Activated CD8-positive, alpha-beta T cell treated with anti-CD3 and anti-CD28 coated beads for 36 hours (primary cell): ENCODE data around the gene B3GNT3. TPM values are rescaled to one million over a fixed set of nuclear protein-coding genes. Genes with fewer than 3 reads are reported as not detected.

Experiments used
- ATAC-seq: fragments of 200-7000 bp; cut with Tn5 transposase; one replicate; pipeline ENCODE4 v1.10.0; 2021; ENCODE audit warnings: mild to moderate bottlenecking, moderate library complexity
- CTCF ChIA-PET: fragments of 350-600 bp; sonication (Branson Sonifier 250); formaldehyde crosslinking; loops from one replicate; lab custom pipeline; 2021; ENCODE audit warnings: antibody characterized with exemption; lab: Charles Lee
- POLR2A ChIA-PET: fragments of 350-600 bp; sonication (Branson Sonifier 250); formaldehyde crosslinking; loops from one replicate; lab custom pipeline; 2021; ENCODE audit warnings: antibody characterized with exemption; lab: Charles Lee
- DNase-seq: peaks from one replicate; pipeline ENCODE4 v3.0.0-alpha.2; 2020
- H3K27ac Mint-ChIP-seq: one replicate; pipeline ENCODE4 v1.8.0; 2021; ENCODE audit warnings: mild to moderate bottlenecking, mixed read lengths
- H3K27me3 Mint-ChIP-seq: one replicate; pipeline ENCODE4 v1.8.0; 2021; ENCODE audit warnings: mixed read lengths
- H3K36me3 Mint-ChIP-seq: one replicate; pipeline ENCODE4 v1.8.0; 2021; ENCODE audit warnings: low read depth, mixed read lengths
- H3K4me1 Mint-ChIP-seq: one replicate; pipeline ENCODE4 v1.8.0; 2021; ENCODE audit warnings: low read depth, mixed read lengths
- H3K4me3 Mint-ChIP-seq: one replicate; pipeline ENCODE4 v1.8.0; 2021; ENCODE audit warnings: mild to moderate bottlenecking, moderate library complexity, mixed read lengths
- H3K9me3 Mint-ChIP-seq: one replicate; pipeline ENCODE4 v1.8.0; 2021; ENCODE audit warnings: mixed read lengths
- intact Hi-C: fragments of 100-400 bp; cut with micrococcal nuclease; formaldehyde crosslinking; loops from one replicate; pipeline ENCODE4 v1.10.0; 2022
- total RNA-seq, 2 experiments: library from RNA; stranded (reverse); gene quantifications; one replicate each; pipeline ENCODE4 v1.2.3, GENCODE V29; 2021
- TF ChIP-seq, protein P1 (sequence below): fragments of 200-600 bp; IDR thresholded peaks from one replicate; pipeline ENCODE4 v1.8.0; 2022; ENCODE audit warnings: antibody characterized with exemption, mild to moderate bottlenecking

Gene B3GNT3
- total RNA-seq, 2 experiments from 2014 or later, result 0.20 TPM; not detected in 1

DNA sequence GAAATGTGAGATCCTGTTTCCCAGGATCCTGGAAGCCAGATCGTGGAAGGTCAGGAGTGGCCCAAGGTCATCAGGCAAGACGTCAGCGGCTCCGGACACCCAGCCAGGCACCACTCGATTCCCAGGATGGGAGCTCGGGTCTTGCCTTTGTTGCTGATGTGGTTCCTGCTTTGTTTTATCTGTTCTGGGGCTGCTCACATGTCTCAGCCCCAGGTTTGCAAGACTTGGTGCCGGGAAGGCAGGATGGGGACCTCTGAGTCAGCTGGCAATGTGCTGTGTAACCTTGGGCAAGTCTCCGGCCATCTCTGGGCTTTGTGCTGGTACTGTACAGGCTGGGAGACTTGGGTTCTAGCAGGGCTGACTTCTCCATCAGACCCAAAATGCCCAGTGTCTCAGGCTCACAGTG lies 45.0 kb upstream of the B3GNT3 start:
- Mint-ChIP-seq H3K27me3 (no peaks in the 10 kb centered on the region), H3K27ac (peak overlapping the region; percentile 92), H3K4me3 (peak overlapping the region; percentile 80), H3K9me3 (no peaks in the 10 kb centered on the region), H3K4me1 (peaks cover 46% of the 10 kb centered on the region), H3K36me3 (peaks cover 15% of the 10 kb centered on the region)
- ChIA-PET POLR2A (interaction anchor here (1.4 to 6.0 kb wide), 4 partner anchors 12 to 110 kb away, joined by 7 to 32 read pairs (median 12); partner anchors contain the start of genes JAK3 and RPL18A), CTCF (no interaction called here)
- intact Hi-C loops, result no loop called here
- TF ChIP-seq, protein P1, sequence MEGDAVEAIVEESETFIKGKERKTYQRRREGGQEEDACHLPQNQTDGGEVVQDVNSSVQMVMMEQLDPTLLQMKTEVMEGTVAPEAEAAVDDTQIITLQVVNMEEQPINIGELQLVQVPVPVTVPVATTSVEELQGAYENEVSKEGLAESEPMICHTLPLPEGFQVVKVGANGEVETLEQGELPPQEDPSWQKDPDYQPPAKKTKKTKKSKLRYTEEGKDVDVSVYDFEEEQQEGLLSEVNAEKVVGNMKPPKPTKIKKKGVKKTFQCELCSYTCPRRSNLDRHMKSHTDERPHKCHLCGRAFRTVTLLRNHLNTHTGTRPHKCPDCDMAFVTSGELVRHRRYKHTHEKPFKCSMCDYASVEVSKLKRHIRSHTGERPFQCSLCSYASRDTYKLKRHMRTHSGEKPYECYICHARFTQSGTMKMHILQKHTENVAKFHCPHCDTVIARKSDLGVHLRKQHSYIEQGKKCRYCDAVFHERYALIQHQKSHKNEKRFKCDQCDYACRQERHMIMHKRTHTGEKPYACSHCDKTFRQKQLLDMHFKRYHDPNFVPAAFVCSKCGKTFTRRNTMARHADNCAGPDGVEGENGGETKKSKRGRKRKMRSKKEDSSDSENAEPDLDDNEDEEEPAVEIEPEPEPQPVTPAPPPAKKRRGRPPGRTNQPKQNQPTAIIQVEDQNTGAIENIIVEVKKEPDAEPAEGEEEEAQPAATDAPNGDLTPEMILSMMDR, result no peak
- DNase-seq, result peak; percentile 64
- no peak for ATAC-seq

DNA sequence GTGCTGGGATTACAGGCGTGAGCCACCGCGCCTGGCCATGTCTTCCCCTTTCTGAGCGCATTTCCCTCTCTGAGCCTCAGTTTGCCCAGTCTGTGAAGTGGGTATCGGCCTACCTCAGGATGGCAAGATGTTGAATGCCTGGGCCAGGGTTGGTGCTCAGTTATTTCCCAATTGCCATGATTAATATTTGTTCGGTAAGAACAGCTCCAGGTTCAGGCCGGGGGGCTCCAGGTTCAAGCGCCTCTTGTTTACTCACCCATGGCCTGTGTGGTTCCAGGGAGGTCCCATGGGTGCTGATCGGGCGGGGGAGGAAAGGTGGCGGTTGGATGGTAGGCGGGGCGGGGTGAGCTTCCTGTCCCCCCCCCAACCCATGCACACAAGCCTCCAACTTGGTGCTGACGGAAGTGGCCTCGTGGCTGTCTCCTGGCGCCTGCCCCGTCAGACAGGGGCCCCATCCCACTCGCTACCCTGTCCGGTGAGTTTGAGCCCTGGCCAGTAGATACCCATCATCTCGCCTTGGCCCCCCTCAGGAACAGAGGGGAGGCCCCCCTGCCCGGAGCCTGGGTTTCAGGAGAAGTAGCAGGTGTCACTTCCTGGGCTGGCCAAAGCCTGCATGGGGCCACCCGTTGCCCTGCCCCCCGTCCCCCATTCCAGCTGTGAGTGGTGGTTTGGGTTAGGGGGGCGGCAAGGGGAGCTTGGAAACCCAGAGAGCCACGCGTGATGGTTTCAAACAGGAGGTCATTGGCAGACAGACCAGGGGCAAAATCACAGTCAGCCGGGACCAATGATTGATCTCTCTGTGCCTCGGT lies 43.6 kb upstream of the B3GNT3 start, which contains the start of gene FCHO1:
TSS of gene FCHO1 (plus strand) at position 375 of the 809 bp plus-strand sequence. CDS start 3,688 bp downstream, outside the sequence.
- no peaks in the 10 kb centered on the region for H3K9me3 Mint-ChIP-seq
- H3K4me1 Mint-ChIP-seq, result peaks cover 58% of the 10 kb centered on the region
- ChIA-PET CTCF (interaction anchor here (1.0 to 3.2 kb wide), 4 partner anchors 9 to 256 kb away, joined by 3 to 10 read pairs (median 4); no protein-coding TSS in a partner anchor), POLR2A (interaction anchor here (0.6 to 6.0 kb wide), 18 partner anchors 9 to 878 kb away, joined by 3 to 32 read pairs (median 4); partner anchors contain the start of genes CCDC124, JAK3, MAP1S and PGLS)
- peaks cover 20% of the 10 kb centered on the region for H3K36me3 Mint-ChIP-seq
- H3K4me3 Mint-ChIP-seq, result peak within 1 kb of the TSS; percentile 80
- H3K27me3 Mint-ChIP-seq, result no peaks in the 10 kb centered on the region
- intact Hi-C loops, result no loop called here
- TF ChIP-seq, protein P1, result no peak
- DNase-seq (peak; percentile 95), ATAC-seq (peak; percentile 68)
- H3K27ac Mint-ChIP-seq, result peak within 1 kb of the TSS; percentile 92

DNA sequence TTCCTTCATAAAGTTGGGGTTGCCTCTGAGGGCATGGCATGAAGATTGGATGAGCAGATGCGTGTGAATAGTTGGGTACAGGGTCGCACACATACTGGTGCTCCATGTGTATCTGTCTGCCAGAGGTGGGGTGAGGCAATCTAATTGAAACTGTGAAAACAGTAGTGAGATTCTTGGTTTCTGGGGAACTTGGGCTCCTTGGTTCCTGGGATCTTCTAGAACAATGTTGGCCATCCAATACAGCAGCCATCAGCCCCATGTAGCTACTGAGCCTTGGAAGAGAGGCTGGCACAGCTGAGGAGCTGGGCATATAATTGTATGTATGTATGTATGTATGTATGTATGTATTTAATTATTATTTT lies 43.0 kb upstream of the B3GNT3 start:
- ChIA-PET POLR2A (interaction anchor here (0.8 to 6.0 kb wide), 8 partner anchors 14 to 195 kb away, joined by 3 to 32 read pairs (median 4); partner anchors contain the start of genes JAK3, RPL18A and SLC5A5), CTCF (interaction anchor here (1.0 to 3.2 kb wide), 5 partner anchors 9 to 255 kb away, joined by 3 to 10 read pairs (median 4); no protein-coding TSS in a partner anchor)
- H3K36me3 Mint-ChIP-seq, result peaks cover 25% of the 10 kb centered on the region
- intact Hi-C loops, result no loop called here
- H3K4me1 Mint-ChIP-seq, result peaks cover 58% of the 10 kb centered on the region
- DNase-seq, result no peak
- TF ChIP-seq, protein P1, result no peak
- peak overlapping the region; percentile 80 for H3K4me3 Mint-ChIP-seq
- peak overlapping the region; percentile 92 for H3K27ac Mint-ChIP-seq
- no peaks in the 10 kb centered on the region for H3K9me3 Mint-ChIP-seq
- no peak for ATAC-seq
- H3K27me3 Mint-ChIP-seq, result no peaks in the 10 kb centered on the region

DNA sequence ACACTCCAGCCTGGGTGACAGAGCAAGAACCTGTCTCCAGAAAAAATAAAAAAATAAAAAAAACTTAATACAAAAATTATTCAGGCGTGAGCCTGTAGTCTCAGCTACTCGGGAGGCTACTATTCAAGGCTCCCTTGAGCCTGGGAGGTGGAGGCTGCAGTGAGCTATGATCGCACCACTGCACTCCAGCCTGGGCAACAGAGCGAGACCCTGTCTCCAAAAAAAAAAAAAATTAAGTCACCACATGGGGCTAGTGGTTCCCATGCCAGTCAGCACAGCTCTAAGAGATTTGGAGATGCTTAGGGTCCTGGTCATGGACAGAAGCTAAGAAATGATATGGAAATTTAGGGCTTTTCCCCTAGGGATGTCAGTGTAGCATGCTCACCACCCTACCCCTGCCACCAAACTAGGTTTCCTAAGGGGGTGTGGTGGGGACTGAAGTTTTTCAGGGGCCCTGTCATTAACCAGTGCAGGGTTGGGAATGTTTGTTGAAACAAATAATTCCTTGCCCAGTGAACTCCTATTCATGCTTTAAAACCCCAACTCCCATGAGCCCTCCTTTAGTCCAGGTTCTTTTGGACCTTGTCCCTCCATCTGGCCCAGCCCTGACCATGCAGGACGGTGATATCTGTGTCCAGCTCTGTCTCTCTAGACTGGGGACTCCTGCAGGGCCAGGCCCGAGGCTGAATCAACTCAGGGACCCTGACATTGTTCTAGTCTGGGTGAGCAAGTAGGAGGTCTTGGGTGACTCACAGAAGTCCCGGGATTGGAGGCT lies 41.9 kb upstream of the B3GNT3 start:
- Mint-ChIP-seq H3K4me3 (no peak overlapping the region), H3K9me3 (no peaks in the 10 kb centered on the region), H3K27me3 (no peaks in the 10 kb centered on the region), H3K36me3 (peaks cover 33% of the 10 kb centered on the region), H3K4me1 (peaks cover 55% of the 10 kb centered on the region), H3K27ac (no peak overlapping the region)
- DNase-seq (no peak), ATAC-seq (no peak)
- TF ChIP-seq, protein P1, result no peak
- ChIA-PET CTCF (interaction anchor here (0.7 to 3.2 kb wide), 6 partner anchors 13 to 257 kb away, joined by 3 to 10 read pairs (median 6); no protein-coding TSS in a partner anchor), POLR2A (interaction anchor here (0.6 to 6.0 kb wide), 4 partner anchors 15 to 107 kb away, joined by 3 to 32 read pairs (median 12); partner anchors contain the start of genes JAK3 and RPL18A)
- intact Hi-C loops, result no loop called here
